ENCODE measurements around the gene RPL39L. TPM values are rescaled to one million over a fixed set of nuclear protein-coding genes. Genes with fewer than 3 reads are reported as not detected.

RPL39L gene
- total and polyA plus RNA-seq, 2 of the 4 experiments (the other 2 are of a cell fraction) = 18.1 to 34.6 TPM

DNA sequence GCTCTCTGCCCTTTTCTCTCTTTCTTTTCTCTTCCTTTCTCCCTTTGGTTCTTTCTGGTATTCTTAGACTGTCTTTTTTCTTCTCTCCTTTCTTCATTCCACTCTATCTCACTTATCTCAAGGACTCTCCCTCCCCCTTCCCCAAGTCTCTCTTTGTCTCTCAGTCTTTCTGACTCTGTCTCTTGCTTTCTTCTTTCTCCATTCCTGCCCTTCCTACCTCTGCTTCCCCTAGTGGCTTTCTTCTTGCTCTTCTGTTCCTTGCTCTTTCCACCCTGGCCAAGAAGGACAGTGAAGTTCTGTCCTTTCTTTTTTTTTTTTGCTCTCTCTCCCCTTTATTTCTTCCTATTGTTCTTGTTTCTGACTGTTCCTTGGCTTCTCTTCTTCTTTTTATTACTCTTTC lies 22.3 kb upstream of the RPL39L start:
- intact Hi-C loops (cut with micrococcal nuclease) = no loop called here
- ATAC-seq (ENCODE audit: low read depth) = no peak
- Histone ChIP-seq H2BK15ac (ENCODE audit: low read depth, low read length) (no peak overlapping the region), H4K91ac (ENCODE audit: insufficient read depth, low read depth, low read length) (no peak overlapping the region), H3K36me3 (ENCODE audit: control insufficient read depth, insufficient read depth, low read length) (no peaks in the 10 kb centered on the region), H3K23ac (ENCODE audit: low read depth, low read length) (no peak overlapping the region), H4K8ac (ENCODE audit: low read depth in 2 of 2, low read length in 2 of 2) (no peak overlapping the region), H3K56ac (ENCODE audit: extremely low read depth, insufficient read depth, low read length) (no peak overlapping the region), H3K27me3 (ENCODE audit: control insufficient read depth, insufficient read depth, low read length) (peaks cover 31% of the 10 kb centered on the region), H2BK20ac (ENCODE audit: low read depth, low read length) (no peak overlapping the region), H3K4me2 (ENCODE audit: low read depth, low read length) (no peak overlapping the region), H3K4me3 (ENCODE audit: insufficient read depth, low read depth, low read length) (no peak overlapping the region), H3K9me1 (ENCODE audit: insufficient read depth, low read length) (no peaks in the 10 kb centered on the region), H3K14ac (replicated peaks; ENCODE audit: low read depth, low read length) (no peak overlapping the region), H4K20me1 (ENCODE audit: insufficient read depth, low read length) (no peaks in the 10 kb centered on the region), H2AK5ac (ENCODE audit: low read depth, low read length) (no peak overlapping the region), H3K9ac (ENCODE audit: low read depth, low read length) (no peak overlapping the region), H3K79me1 (ENCODE audit: low read depth in 1 of 2, low read length in 2 of 2) (no peaks in the 10 kb centered on the region), H3K27ac (ENCODE audit: insufficient read depth, low read length) (no peak overlapping the region), H3K4me1 (ENCODE audit: control insufficient read depth, insufficient read depth, low read length) (no peaks in the 10 kb centered on the region), H3K9me3 (ENCODE audit: control insufficient read depth, insufficient read depth, low read length) (peaks cover 9% of the 10 kb centered on the region), H2AFZ (replicated peaks; ENCODE audit: low read length, poor library complexity) (no peak overlapping the region), H2BK5ac (ENCODE audit: low read depth, low read length, poor library complexity, severe bottlenecking) (no peak overlapping the region), H2AK9ac (replicated peaks; ENCODE audit: low read depth, low read length, poor library complexity) (no peak overlapping the region), H3K18ac (ENCODE audit: low read depth, low read length) (no peak overlapping the region), H2BK120ac (ENCODE audit: low read depth, low read length) (no peak overlapping the region), H4K5ac (ENCODE audit: low read depth, low read length) (no peak overlapping the region), H3K4ac (ENCODE audit: low read depth, low read length) (no peak overlapping the region)
- ChIA-PET CTCF (interaction anchor here (0.9 to 1.2 kb wide), 2 partner anchors 22 to 77 kb away, joined by 4 to 5 read pairs; partner anchors contain the start of gene RPL39L), POLR2A (ENCODE audit: unreplicated experiment) (no interaction called here)
- dilution Hi-C loops (cut with HindIII; ENCODE audit: low sequenced_read_pairs, unreplicated experiment) = no loop called here
- in situ Hi-C loops (cut with MboI; ENCODE audit: low sequenced_read_pairs) = loop anchor here (10.0 kb wide), 1 partner anchor 317 kb away; the partner anchor contains the start of gene ADIPOQ
- BruUV-seq (replicated peaks) = no TSS peak
- TF ChIP-seq MXI1 (IDR thresholded peaks at IDR 0.05; ENCODE audit: borderline replicate concordance, low read depth, low read length) = no peak
- TF ChIP-seq RCOR1 (IDR thresholded peaks at IDR 0.05; ENCODE audit: insufficient replicate concordance, low read length) = no peak
- TF ChIP-seq, protein P1, sequence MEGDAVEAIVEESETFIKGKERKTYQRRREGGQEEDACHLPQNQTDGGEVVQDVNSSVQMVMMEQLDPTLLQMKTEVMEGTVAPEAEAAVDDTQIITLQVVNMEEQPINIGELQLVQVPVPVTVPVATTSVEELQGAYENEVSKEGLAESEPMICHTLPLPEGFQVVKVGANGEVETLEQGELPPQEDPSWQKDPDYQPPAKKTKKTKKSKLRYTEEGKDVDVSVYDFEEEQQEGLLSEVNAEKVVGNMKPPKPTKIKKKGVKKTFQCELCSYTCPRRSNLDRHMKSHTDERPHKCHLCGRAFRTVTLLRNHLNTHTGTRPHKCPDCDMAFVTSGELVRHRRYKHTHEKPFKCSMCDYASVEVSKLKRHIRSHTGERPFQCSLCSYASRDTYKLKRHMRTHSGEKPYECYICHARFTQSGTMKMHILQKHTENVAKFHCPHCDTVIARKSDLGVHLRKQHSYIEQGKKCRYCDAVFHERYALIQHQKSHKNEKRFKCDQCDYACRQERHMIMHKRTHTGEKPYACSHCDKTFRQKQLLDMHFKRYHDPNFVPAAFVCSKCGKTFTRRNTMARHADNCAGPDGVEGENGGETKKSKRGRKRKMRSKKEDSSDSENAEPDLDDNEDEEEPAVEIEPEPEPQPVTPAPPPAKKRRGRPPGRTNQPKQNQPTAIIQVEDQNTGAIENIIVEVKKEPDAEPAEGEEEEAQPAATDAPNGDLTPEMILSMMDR (conservative IDR thresholded peaks at IDR 0.05; ENCODE audit: low read depth, low read length) = no peak
- TF ChIP-seq CEBPB (IDR thresholded peaks at IDR 0.05; ENCODE audit: low read depth, low read length) = no peak
- no peak for TF ChIP-seq MAFK (IDR thresholded peaks at IDR 0.05; ENCODE audit: low read depth, low read length)
- TF ChIP-seq MAZ (IDR thresholded peaks at IDR 0.05; ENCODE audit: borderline replicate concordance, low read depth, low read length) = no peak
- no peak for TF ChIP-seq USF2 (IDR thresholded peaks at IDR 0.05; ENCODE audit: low read depth, low read length)
- TF ChIP-seq SMC3 (IDR thresholded peaks at IDR 0.05; ENCODE audit: low read depth, low read length) = no peak
- TF ChIP-seq POLR2A (IDR thresholded peaks at IDR 0.05; ENCODE audit: low read depth, low read length) = no peak
- TF ChIP-seq NFE2L2 (IDR thresholded peaks at IDR 0.05; ENCODE audit: low read depth, low read length) = no peak
- no peak for DNase-seq

Measured in IMR-90 (cell line).